ENCODE measurements around the gene CHAD.
"Not testable (repeated sequence)": the region's sequence is repeated elsewhere in the genome, so short reads cannot be mapped to it uniquely, and the experiment has no call there.

The CHAD gene

DNA sequence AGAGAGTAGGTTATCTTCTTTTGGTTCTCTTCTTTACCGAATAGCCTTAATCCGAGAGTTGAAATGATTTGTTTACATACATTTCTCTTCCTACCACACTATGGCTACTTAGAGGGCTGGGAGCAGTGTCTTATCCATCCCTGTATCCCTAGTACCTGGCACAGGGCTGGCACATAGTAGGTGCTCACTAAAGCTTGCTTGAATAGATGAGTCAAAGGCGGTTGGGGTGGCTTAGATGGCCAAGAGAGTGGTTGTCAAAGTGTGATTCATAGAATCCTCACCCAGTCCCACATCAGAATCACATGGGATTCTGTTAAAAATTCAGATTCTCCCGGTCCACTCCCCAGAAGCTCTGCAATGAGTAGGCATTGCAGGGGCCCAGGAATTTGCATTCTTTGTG, 11.1 kb downstream of the CHAD start:
- DNase-seq (ENCODE audit: low read depth in 3 of 3) = no peak

DNA sequence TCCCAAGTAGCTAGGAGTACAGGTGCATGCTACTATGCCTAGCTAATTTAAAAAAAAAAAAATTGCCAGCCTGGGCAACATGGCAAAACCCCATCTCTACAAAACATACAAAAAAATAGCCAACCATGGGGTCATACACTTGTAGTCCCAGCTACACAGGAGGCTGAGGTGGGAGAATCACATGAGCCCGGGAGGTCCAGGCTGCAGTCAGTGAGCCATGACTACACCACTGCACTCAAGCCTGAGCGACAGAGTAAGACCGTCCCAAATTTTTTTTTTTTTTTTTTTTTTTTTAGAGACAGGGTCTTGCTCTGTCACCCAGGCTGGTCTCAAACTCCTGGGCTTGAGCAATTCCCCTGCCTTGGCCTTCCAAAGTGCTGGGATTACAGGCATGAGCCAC, 14.8 kb downstream of the CHAD start:
- DNase-seq (ENCODE audit: low read depth in 3 of 3) = no peak

DNA sequence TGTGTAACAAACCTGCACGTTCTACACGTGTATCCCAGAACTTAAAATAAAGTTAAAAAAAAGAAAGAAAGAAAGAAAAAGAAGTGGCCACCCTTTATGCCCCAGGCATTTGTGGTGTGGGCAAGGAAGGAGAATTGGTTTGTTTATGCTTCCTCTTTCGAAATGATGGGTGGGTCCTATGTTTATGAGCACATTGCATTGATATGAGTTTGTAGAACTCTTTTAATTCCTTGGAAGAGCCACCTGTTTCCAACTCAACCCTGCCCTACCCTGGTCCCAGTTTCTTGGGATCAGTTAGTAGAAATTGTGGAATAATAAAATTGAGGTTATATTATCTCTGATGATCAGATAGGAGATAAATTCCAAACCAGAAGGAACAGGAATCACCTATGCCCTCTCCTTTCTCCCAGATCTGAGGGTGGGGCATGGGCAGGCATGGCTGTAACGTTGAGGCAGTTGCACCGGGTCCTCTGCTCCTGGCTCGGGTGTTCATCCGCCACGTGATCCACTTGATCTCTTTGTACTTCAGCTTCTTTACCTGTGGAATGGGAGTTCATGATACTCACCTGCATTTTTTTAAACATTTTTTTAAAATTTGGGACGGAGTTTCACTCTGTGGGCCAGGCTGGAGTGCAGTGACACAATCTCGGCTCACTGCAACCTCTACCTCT, 15.9 kb downstream of the CHAD start:
- DNase-seq (ENCODE audit: low read depth in 3 of 3) = no peak

DNA sequence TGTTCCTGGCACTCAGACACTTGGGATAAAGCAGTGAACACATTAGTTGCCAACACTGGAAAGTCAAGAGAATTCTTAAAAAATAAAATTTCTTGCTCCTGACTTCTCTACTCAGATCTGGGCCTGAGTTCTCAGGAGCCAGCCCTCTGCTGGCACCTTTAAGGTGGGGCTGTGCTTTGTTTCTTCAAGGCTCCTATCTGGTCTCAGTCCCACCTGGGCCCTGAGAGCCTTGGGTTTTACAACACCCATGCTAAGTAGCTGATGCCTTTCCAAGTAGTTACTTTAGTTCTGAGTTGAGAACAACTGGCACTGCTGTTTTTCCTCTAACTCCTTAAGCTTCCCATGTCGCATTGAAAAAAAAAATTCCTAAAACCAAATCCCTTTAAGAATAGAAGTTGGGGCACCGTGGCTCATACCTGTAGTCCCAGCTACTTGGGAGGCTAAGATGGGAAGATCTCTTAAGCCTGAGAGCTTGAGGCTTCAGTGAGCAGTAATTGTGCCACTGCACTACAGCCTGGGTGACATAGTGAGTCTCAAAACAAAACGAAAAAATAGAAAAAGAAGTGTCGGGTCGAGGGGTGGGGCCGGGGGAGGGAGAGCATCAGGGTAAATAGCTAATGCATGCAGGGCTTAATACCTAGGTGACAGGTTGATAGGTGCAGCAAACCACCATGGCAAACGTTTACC, 16.6 kb downstream of the CHAD start:
- DNase-seq (ENCODE audit: low read depth in 3 of 3) = no peak

DNA sequence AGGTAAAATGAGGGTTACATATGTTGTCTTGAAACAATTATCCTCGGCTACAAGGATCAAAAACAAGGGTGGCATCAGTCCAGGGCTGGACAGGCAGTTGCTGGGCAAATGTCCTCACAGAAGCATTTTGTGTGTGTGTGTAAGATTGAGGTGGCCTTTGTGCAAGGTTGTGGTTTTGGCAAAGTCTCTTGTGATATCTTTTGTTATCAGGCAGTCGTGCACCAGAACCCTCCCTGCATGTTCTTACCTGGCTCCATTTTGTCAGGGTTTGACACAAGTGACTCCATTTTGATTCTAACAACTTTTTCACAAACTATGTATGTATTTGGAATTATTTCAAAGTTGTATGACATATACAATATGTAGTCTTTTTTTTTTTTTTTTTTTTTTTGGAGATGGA, 20.0 kb downstream of the CHAD start:
- DNase-seq (ENCODE audit: low read depth in 3 of 3) = no peak

DNA sequence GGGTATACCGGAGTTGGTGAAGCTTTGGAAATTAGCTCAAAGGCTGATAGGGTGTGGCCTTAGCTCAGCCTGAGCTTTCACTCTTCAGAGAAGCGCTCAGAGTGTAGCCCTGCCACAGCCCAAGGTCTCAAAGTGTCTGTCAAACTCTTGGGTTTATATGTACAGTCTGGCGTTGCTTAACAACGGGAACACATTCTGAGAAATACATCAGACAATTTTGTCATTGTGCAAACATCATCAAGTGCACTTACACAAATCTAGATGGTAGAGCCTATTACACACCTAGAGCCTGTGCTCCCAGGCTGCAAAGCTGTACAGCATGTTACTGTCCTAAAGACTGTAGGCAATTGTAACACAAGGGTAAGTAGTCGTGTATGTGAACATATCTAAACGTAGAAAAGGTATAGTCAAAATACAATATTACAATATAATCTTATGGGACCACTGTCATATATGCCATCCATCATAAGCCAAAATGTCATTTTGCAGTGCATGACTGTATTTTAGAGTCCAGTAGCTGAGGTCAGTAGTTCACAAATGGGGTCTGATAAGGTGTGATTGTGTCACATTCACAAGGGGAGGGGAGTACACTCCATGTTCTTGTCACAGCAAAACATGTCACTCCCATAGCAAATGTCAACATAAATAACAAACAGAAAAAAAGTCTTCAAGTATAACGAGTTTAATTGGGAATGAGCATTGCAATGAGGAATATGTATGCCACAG, 20.6 kb downstream of the CHAD start:
- no peak for DNase-seq (ENCODE audit: low read depth in 3 of 3)

DNA sequence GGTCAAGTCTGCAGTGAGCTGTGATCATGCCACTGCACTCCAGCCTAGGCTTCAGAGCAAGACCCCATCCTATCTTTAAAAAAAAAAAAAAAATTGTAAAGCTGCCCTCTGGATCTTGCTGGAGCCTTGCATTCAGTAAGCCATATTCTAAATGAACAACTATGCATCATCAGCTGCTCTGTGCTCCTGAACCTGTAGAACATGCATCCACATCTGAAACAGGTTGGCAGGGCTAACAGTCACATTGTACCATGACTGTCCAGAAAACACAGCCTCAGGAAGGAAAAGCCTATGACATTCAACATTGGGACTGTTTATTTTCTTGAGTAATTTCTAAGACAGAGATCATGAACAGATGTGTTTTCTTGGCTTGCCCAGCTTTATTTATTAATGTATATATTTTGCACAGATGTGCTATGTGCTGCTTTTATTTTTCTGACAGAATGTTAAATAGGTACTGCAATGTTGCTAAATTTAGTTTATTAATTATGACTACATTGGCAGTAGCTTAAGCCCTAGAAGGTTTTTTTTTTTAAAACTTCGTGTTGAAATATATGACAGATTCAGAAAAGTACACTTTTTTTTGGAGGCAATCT, 22.9 kb downstream of the CHAD start:
- DNase-seq (ENCODE audit: low read depth in 3 of 3) = no peak

DNA sequence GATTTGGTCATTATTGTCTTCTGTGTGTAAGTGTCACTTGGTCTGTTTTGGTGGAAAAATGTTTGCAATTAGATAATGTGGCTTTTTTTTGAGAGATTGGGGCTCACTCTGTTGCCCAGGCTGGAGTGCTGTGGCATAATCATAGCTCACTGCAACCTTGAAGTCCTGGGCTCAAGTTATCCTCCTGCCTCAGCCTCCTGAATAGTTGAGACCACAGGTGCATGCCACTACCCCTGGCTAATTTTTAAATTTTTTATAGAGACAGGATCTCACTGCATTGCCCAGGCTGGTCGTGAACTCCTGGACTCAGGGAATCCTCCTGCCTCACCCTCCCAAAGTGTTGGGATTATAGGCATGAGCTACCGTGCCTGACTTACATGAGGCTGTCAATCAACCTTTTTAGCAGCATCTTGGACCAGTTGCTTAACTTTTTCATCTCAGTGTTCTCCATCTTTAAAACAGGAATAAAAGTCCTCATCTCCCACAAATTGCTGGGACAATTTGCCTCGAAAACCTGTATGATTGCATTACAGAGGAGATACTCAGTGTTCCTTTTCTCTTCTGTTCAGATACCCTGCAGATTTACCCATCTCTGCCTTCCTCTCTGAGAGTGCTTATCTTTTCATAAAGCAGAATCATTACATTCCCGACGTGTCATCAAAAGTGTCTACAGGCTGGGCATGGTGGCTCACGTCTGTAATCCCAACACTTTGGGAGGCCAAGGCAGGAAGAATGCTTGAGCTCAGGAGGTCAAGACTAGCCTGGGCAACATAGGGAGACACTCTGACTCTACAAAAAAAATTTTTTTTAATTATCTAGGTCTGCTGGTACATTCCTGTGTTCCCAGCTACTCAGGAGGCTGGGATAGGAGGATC, 23.6 kb downstream of the CHAD start:
- DNase-seq (ENCODE audit: low read depth in 3 of 3) = no peak

DNA sequence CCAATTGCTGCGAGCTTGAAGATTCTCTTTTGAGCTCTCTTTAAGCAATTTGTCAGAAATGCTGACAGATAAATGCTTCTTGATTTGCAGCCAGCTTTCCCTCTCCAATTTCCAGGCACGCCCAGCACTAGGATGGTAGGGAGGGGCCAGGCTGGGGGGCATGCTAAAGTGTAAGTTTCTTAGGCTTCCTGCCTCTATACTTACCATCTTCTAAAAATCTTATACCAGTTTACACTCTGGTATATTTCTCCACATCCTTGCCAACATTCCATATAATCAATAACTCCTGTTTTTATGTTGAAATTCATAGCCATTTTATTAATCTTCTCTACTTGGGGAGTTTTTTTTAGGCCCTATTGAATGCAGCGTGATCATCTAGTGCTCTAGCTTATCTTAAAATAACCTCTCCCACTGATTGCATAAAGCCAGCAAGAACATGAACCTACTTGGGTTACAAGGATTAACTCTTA, 25.1 kb downstream of the CHAD start:
- no peak for DNase-seq (ENCODE audit: low read depth in 3 of 3)

DNA sequence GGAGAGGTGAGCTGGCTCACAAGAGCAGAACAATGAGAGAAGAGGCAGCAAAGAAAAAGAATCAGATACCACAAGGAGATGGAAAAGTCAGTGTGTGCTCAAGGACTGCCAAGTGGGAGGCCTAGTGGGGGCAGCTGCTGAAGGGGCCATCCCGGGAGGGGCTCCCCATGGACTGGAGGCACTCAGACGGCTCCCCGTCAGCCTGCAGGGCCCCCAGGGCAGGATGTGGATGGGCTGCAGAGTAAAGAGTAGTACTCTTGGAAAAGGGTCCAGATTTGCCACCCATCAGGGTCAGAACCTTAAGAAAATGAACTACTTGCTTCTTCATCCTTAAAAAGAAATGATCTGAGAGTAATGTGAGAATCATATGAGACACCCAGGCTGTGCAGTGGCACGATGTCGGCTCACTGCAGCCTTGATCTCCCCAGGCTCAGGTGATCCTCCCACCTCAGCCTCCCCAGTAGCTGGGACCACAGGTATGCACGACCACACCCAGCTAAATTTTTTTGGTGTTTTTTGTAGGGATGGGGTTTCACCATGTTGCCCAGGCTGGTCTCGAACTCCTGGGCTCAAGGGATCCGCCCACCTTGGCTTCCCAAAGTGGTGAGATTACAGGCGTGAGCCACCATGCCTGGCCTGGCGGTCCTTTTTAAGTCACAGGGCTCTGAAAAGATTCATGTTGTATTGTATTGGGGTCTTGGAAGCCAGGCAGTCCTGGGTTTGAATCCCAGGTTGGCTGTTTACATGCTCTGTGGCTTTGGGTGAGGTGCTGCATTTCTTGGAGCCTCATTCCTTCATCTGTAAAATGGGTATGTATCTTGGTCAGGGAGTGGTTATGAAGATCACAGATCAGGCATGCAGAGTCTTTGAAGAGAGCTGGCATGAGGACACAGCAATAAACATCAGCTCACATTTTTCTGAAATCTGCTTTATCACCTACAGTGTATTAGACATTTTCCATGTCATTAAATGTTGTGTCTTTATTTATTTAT, 27.5 kb downstream of the CHAD start:
- no peak for DNase-seq (ENCODE audit: low read depth in 3 of 3)

DNA sequence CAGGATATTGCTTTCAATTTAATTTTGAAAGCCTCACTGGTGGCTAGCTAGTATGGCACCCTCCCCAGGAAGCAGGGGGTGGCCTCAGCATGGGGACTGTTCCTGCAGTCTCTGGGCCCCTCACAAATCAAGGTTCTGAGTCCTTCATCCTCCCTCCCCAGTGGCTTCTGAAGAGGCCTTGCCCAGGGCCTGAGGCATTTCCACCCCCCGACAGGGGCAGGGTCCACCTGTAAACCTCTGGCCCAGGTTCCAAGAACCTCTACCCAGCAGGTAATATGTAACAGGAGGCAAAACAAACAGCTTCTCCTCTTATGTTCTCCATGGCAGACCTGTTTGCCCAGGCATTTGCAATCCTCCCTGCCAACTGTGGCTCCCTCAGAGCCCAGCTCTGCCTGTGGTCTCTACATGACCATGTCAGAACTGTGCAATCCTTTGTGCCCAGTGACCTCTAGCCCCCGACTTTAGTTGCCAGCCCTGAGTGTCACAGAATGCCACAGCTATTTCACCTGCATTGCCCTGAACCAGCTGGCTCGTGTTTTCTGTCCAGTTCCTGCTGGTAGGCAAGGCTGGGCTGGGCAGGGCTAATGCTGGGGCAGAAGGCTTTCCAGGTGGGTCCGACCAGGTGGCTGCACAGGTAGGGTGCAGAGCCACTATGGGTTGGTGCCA, 28.4 kb downstream of the CHAD start:
- no peak for DNase-seq (ENCODE audit: low read depth in 3 of 3)

DNA sequence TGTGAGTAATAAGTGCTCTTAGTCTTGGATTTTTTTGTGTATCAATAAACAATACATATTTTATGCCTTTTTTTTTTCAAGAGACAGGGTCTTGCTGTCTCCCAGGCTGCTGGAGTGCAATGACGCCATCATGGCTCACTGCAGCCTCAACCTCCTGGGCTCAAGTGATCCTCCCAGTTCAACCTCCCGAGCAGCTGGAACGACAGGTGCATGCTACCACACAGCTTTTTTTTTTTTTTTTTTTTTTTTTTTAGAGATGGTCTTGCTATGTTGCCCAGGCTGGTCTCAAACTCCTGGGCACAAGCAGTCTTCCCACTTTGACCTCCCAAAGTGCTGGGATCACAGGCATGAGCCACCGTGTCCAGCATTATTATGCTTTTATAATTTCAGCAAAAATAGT, 29.7 kb downstream of the CHAD start:
- no peak for DNase-seq (ENCODE audit: low read depth in 3 of 3)

DNA sequence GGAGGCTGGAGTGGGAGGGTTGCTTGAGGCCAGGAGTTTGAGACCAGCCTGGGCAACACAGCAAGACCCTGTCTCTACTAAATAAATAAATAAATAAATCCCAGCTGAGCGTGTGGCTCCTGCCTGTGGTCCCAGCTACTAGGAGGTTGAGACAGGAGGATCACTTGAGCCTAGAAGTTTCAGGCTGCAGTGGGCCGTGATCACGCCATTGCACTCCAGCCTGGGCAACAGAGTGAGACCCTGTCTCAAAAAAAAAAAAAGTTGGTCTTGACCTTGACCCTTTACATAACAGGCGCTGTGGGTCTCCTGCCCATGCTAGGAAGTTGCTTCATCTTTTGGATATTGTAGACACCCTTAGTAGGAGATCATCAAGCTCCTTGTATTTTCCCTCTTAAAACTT, 31.3 kb downstream of the CHAD start:
- no peak for DNase-seq (ENCODE audit: low read depth in 3 of 3)

DNA sequence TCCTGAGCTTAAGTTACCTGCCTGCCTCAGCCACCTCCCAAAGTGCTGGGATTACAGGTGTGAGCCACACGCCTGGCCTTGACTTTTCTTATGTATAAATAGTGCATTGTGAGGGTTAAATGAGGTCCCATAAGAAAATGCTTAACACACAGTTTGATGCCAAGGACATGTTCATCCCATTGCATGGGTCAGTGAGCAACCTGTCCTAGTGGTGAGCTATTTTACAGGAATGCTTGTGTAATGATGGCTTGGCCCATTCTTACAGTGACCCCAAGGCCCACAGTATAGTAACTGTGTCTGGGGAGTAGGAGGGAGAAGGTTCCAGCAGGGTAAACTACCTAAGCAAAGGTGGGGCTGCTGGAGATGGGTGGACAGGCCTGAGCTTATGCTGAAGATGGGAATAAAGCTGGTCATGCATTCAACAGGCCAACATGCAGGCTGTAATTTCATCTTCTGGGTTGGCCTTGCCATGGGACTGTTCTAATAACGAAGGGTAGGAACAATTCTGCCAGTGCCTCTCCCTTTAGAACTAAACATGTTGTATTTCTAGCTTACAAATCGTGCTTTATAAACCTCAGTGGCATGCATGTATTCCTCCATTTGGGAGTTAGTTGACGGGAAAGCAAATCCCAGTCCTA, 36.4 kb downstream of the CHAD start:
- no peak for DNase-seq (ENCODE audit: low read depth in 3 of 3)

DNA sequence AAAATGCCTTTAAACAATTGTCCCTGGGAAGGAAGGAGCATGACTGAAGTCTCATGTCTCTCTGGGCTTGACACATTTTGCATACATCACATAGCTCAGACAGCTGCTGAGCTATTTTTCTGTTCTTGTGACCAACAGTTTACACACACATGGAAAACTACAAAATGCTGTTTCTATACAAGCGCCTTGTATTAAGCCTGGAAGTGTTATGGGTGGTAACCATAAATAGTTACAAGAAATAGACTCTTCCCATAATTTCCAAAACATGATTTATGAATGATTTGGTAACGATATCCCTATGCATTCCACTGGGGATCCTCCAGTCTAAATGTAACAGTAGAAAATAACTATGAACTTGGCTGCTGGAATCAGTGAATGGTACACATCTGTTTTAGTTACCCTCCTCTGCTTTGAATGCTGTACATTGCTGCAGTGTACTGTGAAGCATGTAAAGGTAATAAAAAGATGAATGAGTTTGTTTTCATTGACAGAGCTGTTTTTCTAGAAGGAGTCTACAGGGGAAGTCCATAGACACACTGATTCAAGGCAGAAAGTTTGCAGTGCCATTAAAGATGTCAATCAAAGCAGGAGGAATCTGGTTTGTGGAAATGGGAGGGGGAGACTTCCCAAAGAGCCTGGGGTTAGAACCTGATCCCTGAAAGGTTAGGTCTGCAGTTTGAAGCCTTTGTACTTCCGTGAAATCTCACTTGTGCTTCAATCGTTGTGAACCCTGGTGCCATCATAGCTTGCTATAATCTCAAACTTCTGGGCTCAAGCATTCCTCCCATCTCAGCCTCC, 37.7 kb downstream of the CHAD start:
- DNase-seq (ENCODE audit: low read depth in 3 of 3) = no peak

DNA sequence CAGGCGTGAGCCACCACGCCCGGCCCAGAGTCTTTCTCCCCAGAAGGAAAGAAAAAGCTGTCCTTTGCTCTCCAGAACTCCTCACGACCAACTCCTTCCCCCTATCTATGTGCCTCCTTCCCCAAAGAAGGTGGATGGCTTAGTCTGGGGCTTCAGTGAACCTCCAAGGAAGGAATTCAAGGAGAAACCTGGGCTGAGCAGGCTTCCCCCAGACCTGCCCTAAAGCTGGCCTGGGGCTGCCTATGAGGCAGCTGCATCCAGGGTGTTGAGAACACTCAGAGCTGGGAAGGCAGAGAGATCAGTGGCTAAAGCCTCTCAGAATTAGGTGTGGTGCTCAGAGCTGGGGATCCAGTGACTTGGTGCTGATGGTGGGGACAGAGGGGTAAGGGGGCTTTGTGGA, 38.9 kb downstream of the CHAD start:
- no peak for DNase-seq (ENCODE audit: low read depth in 3 of 3)

DNA sequence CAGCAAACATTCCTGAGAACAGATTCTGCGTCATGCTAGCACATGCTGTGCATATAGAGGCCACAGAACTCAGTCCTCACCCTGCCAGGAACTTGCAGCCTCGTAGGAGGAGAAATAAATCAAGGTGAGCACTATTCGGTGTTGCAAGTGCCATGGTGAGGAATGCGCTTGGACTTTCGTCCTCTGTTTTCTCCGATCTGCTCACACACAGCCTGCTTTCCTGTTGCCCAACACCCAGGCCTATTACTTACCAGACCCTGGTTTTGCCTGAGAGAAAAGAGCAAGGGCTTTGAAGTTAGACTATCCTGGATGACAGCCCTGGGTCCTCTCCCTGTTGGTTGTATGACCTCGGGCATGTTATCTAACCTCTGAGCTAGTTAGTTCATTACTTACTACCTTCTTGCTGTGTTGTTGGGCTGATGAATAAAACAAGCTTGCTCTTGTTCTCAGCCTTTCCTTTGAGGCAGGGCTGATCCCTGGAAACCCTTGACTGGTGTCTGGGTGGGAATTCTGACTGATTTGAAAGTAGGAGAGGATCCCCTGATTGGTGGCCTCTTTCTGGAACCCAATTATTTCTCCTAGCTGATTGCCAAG, 39.8 kb downstream of the CHAD start:
- DNase-seq (ENCODE audit: low read depth in 3 of 3) = no peak

DNA sequence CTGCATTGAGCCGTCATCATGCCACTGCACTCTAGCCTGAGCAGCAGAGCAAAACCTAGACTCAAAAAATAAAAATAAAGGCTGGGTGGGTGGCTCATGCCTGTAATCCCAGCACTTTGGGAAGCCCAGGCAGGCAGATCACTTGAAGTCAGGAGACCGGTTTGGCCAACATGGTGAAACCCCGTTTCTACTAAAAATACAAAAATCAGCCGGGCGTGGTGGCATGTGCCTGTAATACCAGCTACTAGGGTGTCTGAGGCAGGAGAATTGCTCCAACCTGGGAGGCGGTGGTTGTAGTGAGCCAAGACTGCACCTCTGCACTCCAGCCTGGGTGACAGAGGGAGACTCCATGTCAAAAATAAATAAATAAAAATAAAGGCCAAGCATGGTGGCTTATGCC, 40.6 kb downstream of the CHAD start:
- not testable (repeated sequence) for DNase-seq (ENCODE audit: low read depth in 3 of 3)

Measured in stimulated activated CD4-positive, alpha-beta T cell treated with anti-CD3 and anti-CD28 coated beads, TNF-alpha, amount 100 ng/mL, for 48 hours (primary cell).